OCI-LY1 (cell line): ENCODE measurements around the gene USP49.
"Not testable (repeated sequence)": the region's sequence is repeated elsewhere in the genome, so short reads cannot be mapped to it uniquely, and the experiment has no call there.

Source experiments
- H2AFZ ChIP-seq: fragments of 200-600 bp; sonication (generic), shearing (Covaris generic); 2 replicates; pipeline ENCODE4 v1.6.0; 2014; ENCODE audit warnings: antibody characterized with exemption, mild to moderate bottlenecking, low read length
- H3F3A ChIP-seq: fragments of 200-600 bp; sonication (generic), shearing (Covaris generic); 2 replicates; pipeline ENCODE4 v1.6.0; 2014; ENCODE audit warnings: mild to moderate bottlenecking, antibody characterized with exemption, low read length, moderate library complexity; ENCODE audit not compliant: insufficient read depth
- H3K27ac ChIP-seq: fragments of 200-600 bp; sonication (generic); 2 replicates; pipeline ENCODE4 v1.5.1; 2014; ENCODE audit warnings: low read length, mixed run types, mild to moderate bottlenecking, low read depth; ENCODE audit not compliant: poor library complexity, severe bottlenecking
- H3K27me3 ChIP-seq: fragments of 200-600 bp; sonication (generic); 2 replicates; pipeline ENCODE4 v1.6.0; 2014; ENCODE audit warnings: antibody characterized with exemption, mild to moderate bottlenecking, low read length, moderate library complexity; ENCODE audit not compliant: insufficient read depth
- H3K36me3 ChIP-seq: fragments of 200-600 bp; sonication (generic); 2 replicates; pipeline ENCODE4 v1.6.1; 2014; ENCODE audit warnings: mild to moderate bottlenecking, antibody characterized with exemption, low read length, moderate library complexity, mixed read lengths; ENCODE audit not compliant: insufficient read depth
- H3K4me1 ChIP-seq: fragments of 200-600 bp; sonication (generic); 2 replicates; pipeline ENCODE4 v1.5.1; 2014; ENCODE audit warnings: mild to moderate bottlenecking, low read length, moderate library complexity; ENCODE audit not compliant: insufficient read depth, severe bottlenecking
- H3K4me2 ChIP-seq: fragments of 200-600 bp; sonication (generic), shearing (Covaris generic); 2 replicates; pipeline ENCODE4 v1.6.1; 2014; ENCODE audit warnings: low read length
- H3K4me3 ChIP-seq: fragments of 200-600 bp; sonication (generic); 2 replicates; pipeline ENCODE4 v1.5.1; 2014; ENCODE audit warnings: low read length, low read depth, mild to moderate bottlenecking, mixed read lengths; ENCODE audit not compliant: poor library complexity, severe bottlenecking
- H3K79me2 ChIP-seq: fragments of 200-600 bp; shearing (Covaris generic); 2 replicates; pipeline ENCODE4 v1.6.1; 2016; ENCODE audit warnings: mixed run types, low read length, mixed read lengths; ENCODE audit not compliant: insufficient read depth
- H3K9ac ChIP-seq: fragments of 200-600 bp; sonication (generic), shearing (Covaris generic); 2 replicates; pipeline ENCODE4 v1.6.1; 2014; ENCODE audit warnings: mild to moderate bottlenecking, low read length, mixed read lengths
- H3K9me2 ChIP-seq: fragments of 200-600 bp; sonication (generic), shearing (Covaris generic); 2 replicates; pipeline ENCODE4 v1.6.1; 2014; ENCODE audit warnings: low read depth, mild to moderate bottlenecking, low read length, mixed read lengths
- H3K9me3 ChIP-seq: fragments of 200-600 bp; shearing (Covaris generic); 2 replicates; pipeline ENCODE4 v1.6.1; 2014; ENCODE audit warnings: low read length, mixed read lengths
- H4K20me1 ChIP-seq: fragments of 200-600 bp; sonication (generic), shearing (Covaris generic); 2 replicates; pipeline ENCODE4 v1.6.0; 2016; ENCODE audit warnings: mild to moderate bottlenecking, low read length; ENCODE audit not compliant: insufficient read depth
- CTCF ChIP-seq: fragments of 200-600 bp; sonication (generic), shearing (Covaris generic); IDR thresholded peaks from 2 replicates; pipeline ENCODE4 v1.5.1; 2017; ENCODE audit warnings: mild to moderate bottlenecking, antibody characterized with exemption, low read length, moderate library complexity, mixed read lengths
- EZH2 ChIP-seq: fragments of 200-600 bp; sonication (generic), shearing (Covaris generic); IDR thresholded peaks from 2 replicates; pipeline ENCODE4 v1.8.0; 2017; ENCODE audit warnings: borderline replicate concordance, mixed run types, mild to moderate bottlenecking, antibody characterized with exemption, low read length, moderate library complexity, mixed read lengths

The USP49 gene

GRCh38 chr6:41767112-41767833, 127.9 kb downstream of the USP49 start:
- Histone ChIP-seq H3F3A (no peaks in the 10 kb centered on the region), H3K27me3 (no peaks in the 10 kb centered on the region), H2AFZ (no peak overlapping the region), H3K9me3 (no peaks in the 10 kb centered on the region), H3K4me3 (no peak overlapping the region), H3K4me2 (no peak overlapping the region), H3K79me2 (no peaks in the 10 kb centered on the region), H3K9me2 (no peaks in the 10 kb centered on the region), H4K20me1 (no peaks in the 10 kb centered on the region), H3K9ac (no peak overlapping the region), H3K4me1 (no peaks in the 10 kb centered on the region), H3K27ac (no peak overlapping the region), H3K36me3 (peaks cover 12% of the 10 kb centered on the region; the same call in 1 of the 2 replicates)
- TF ChIP-seq EZH2, result no peak
- TF ChIP-seq CTCF, result no peak

GRCh38 chr6:41766043-41766664, 129.0 kb downstream of the USP49 start:
- H3K36me3 ChIP-seq, H3F3A ChIP-seq, H3K4me3 ChIP-seq, H3K9me2 ChIP-seq, H3K27ac ChIP-seq, H3K9me3 ChIP-seq, H3K27me3 ChIP-seq, H3K79me2 ChIP-seq, H3K9ac ChIP-seq, H3K4me1 ChIP-seq, H3K4me2 ChIP-seq, H2AFZ ChIP-seq, H4K20me1 ChIP-seq: not testable (repeated sequence)

- no peak overlapping the region for H2AFZ ChIP-seq
- no peak overlapping the region for H3K27ac ChIP-seq
- no peak overlapping the region for H3K9ac ChIP-seq
- no peaks in the 10 kb centered on the region for H3K4me1 ChIP-seq
- no peak overlapping the region for H3K4me2 ChIP-seq
- no peak for TF ChIP-seq EZH2
- no peak for TF ChIP-seq CTCF
- H4K20me1 ChIP-seq, result no peaks in the 10 kb centered on the region
- no peaks in the 10 kb centered on the region for H3F3A ChIP-seq
- H3K9me3 ChIP-seq, result no peaks in the 10 kb centered on the region
- peaks cover 4% of the 10 kb centered on the region; the same call in 1 of the 2 replicates for H3K27me3 ChIP-seq
- no peak overlapping the region for H3K4me3 ChIP-seq
- no peaks in the 10 kb centered on the region for H3K79me2 ChIP-seq
- no peaks in the 10 kb centered on the region for H3K9me2 ChIP-seq
- no peaks in the 10 kb centered on the region for H3K36me3 ChIP-seq
Observed at GRCh38 chr6:41763470-41763869, 131.7 kb downstream of the USP49 start.
